Activated gamma-delta T cell treated with anti-CD3 and anti-CD28 coated beads, Interleukin-2, amount 50 U/mL, for 16 hours (primary cell): ENCODE data around the gene AGPAT3.

Source experiments
- DNase-seq: peaks from one replicate; pipeline ENCODE4 v3.0.0-alpha.2; 2020; ENCODE audit warnings: low read depth

AGPAT3 gene

GRCh38 chr21:43997766-43998742, 133.0 kb downstream of the AGPAT3 start:
- DNase-seq = no peak

- DNase-seq = no peak
Measured at GRCh38 chr21:44000360-44000759, 135.3 kb downstream of the AGPAT3 start.

- no peak for DNase-seq
Measured at GRCh38 chr21:44002511-44002910, 137.5 kb downstream of the AGPAT3 start.

DNA sequence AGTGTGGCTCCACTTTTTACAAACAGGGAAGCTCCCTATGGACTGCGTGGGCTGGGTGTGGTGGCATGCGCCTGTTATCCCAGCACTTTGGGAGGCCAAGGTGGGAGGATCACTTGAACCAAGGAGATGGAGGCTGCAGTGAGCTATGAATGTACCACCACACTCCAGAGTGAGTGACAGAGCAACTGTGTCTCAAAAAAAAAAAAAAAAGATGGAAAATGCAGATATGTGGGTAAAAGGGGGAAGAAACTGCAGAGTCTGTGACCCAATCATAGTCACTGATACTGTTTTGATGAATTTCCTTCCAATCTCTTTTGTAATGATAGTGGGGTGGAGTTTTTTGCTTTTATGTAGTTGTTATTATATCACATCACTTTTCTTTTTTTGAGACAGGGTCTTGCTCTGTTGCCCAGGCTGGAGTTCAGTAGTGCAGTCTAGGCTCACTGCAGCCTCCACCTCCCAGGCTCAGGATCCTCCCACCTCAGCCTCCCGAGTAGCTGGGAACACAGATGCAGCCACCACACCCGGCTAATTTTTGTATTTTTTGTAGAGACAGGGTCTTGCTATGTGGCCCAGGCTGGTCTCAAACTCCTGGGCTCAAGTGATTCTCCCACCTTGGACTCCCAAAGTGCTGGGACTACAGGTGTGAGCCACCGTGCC, 138.4 kb downstream of the AGPAT3 start:
- no peak for DNase-seq

DNA sequence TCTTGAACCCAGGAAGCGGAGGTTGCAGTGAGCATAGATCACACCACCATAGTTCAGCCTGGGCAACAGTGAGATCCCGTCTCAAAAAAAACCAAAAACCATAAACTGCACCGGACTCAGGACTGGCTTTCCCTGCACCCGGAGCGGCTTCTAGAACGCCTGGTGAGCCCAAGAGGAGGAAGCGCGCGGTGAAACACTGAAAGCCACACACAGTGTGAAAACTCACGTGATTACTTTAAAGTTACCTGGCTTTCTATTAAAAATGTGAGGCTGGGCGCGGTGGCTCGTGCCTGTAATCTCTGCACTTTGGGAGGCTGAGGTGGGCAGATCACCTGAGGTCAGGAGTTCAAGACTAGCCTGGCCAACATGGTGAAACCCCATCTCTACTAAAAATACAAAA, 140.0 kb downstream of the AGPAT3 start:
- DNase-seq = no peak

DNA sequence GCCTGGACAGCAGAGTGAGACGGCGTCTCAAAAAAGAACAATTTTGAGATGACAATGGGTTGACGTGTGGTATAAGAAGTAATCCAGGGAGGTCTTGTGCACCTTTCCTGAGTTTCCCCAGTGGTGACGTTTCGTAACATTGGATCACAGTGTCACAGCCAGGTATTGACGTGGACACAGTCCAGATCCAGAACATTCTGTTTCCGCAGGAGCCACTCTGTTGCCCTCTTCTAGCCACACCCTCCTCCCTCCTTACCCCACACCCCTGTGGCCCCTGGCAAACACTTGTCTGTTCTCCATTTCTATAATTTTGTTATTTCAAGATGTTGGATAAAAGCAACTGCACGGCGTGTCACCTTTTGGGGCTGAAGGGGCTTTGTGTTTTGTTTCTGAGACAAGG, 140.6 kb downstream of the AGPAT3 start:
- no peak for DNase-seq

- DNase-seq = no peak
Measured at GRCh38 chr21:44006017-44006619, 141.1 kb downstream of the AGPAT3 start.

- no peak for DNase-seq
Measured at GRCh38 chr21:44006656-44007055, 141.6 kb downstream of the AGPAT3 start.

- no peak for DNase-seq
Measured at GRCh38 chr21:44010429-44010828, 145.4 kb downstream of the AGPAT3 start.

DNA sequence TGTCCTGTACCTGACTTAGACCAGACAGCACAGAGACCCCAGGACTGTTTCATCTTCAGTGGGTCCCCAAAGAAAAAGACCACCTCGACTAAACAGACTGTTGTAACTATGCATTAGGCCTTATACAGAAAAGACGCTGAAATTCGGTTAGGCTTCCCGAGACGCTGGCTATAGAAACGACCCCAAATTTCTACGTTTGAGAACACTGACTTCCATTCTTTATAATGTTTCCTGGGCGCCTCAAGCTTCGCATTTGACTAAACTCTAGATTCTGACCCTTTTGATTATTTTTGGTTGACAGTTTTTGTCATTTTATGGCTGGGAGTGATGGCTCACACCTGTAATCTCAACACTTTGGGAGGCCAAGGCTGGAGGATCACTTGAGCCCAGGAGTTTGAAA, 146.1 kb downstream of the AGPAT3 start:
- DNase-seq = no peak

GRCh38 chr21:44011579-44012473, 146.8 kb downstream of the AGPAT3 start, which contains the start of gene TRAPPC10:
Gene TRAPPC10 (plus strand): TSS chr21:44012309. CDS start chr21:44012494, 185 bp downstream.
- DNase-seq = peak; percentile 66

GRCh38 chr21:44012474-44013379, 147.7 kb downstream of the AGPAT3 start:
- peak; percentile 63 for DNase-seq

DNA sequence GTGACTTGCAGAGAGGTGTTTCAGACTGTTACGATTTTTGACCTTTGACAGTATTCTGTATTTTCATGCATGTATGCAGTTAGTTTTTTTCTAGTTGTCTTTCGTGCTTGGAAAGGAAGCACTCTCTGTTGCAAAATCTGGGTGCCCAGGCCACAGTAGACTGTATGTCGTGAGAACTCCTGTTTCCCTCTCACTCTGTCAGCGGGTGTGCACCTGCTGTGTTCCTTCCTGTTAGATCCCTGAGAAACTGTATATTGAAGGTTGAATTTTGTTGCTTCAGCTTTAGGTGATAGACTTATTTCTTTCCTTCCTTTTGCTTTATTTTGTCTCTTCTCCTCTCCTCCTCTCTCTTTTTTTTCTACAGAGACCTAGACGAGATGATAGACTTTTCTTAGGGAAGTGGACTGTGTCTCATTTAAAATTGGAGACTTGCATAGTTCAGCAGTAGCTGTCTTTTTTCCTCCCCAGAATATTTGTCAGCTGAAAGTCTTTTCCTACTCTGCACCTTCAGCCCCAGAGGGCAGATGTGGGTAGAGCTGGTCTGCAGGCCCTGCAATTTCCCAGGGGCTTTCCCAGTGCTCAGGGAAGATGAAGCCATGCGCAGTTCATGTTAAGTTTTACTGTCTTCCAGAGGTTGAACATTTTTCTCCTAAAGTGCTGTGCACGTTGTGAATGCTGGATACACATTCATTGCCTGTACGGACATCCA, 148.5 kb downstream of the AGPAT3 start:
- DNase-seq = peak; percentile 14

DNA sequence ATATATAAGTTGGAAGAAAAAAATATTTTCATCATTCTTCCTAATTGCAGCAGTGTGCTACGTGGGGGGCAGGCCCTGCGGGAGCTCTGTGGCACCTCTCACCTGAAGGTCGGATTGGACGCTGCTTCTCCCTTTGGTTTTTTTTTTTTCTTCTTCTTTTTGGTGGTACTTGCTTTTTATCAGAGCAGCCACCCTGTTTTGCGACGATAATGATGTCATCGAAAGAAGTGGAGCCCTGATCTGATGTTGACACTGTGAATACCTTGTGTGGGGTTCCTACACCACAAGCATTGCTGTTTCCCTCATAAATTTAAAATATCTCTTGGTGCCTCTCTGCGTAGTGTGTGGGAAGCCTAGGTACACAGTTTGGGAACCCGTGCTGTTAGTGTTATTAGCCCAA, 152.6 kb downstream of the AGPAT3 start:
- no peak for DNase-seq

DNA sequence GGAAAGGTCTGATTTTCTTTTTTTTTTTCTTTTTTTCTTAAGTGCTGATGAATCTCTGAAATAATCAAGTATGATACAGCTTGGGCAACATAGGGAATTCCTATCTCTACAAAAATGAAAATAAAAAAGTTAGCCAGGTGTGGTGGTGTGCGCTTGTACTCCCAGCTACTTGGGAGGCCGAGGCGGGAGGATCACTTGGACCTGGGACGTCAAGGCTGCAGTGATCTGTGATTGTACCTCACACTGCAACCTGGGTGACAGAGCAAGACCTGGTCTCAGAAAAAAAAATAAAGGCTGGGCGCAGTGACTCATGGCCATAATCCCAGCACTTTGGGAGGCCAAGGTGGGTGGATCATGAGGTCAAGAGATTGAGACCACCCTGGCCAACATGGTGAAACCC, 153.1 kb downstream of the AGPAT3 start:
- no peak for DNase-seq

DNA sequence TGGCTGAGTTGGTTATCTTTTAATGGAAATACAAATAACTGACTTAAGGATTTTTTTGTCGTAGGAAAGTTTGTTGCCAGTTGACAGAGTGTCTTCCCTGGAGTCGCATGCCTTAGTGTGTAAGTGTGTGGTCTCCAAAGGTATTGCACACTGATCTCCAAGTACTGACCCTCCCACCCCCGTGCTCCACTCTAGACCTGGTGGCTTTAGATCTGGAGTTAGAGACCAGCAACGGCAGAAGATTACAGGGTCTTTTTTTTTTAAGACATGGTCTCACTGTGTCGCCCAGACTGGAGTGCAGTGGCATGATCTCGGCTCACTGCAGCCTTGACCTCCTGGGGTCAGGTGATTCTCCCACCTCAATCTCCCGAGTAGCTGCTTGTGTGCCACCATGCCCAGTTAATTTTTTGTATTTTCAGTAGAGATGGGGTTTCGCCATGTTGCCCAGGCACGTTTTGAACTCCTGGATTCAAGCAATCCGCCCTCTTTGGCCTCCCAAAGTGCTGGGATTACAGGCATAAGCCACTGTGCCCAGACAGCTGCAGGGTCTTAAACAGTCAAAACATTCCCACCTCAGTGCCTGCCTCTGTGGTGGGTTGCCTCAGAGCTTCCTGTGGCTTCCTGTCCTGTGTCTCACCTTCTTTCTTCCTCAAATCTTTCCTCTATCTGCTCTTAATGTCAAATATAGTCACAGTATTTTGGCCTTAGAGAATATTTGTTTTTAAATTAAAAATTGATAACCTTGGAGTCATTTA, 154.0 kb downstream of the AGPAT3 start:
- DNase-seq = no peak

- no peak for DNase-seq
Measured at GRCh38 chr21:44019568-44019958, 154.5 kb downstream of the AGPAT3 start.

GRCh38 chr21:44020551-44020950, 155.5 kb downstream of the AGPAT3 start:
- DNase-seq = no peak

- DNase-seq = no peak
Measured at GRCh38 chr21:44021064-44021463, 156.0 kb downstream of the AGPAT3 start.
